NB4 (cell line): ENCODE data around the gene OPRM1.

ENCODE experiments used
- DNase-seq: peaks from one replicate; pipeline ENCODE4 v3.0.0; 2010; ENCODE audit warnings: low read depth
- H3K4me3 ChIP-seq: one replicate; pipeline ENCODE4 v1.5.1; 2011; ENCODE audit warnings: mild to moderate bottlenecking, low read depth, low read length, moderate library complexity
- CTCF ChIP-seq: IDR thresholded peaks from one replicate; pipeline ENCODE4 v1.5.1; 2012; ENCODE audit warnings: low read depth, low read length
- MAX ChIP-seq: IDR thresholded peaks from 2 replicates; pipeline ENCODE4 v1.6.1; 2011; ENCODE audit warnings: low read depth, low read length
- MYC ChIP-seq: IDR thresholded peaks from 2 replicates; pipeline ENCODE4 v1.6.1; 2011; ENCODE audit warnings: low read depth, low read length
- POLR2A ChIP-seq: IDR thresholded peaks from 2 replicates; pipeline ENCODE4 v1.6.1; 2011; ENCODE audit warnings: mild to moderate bottlenecking; ENCODE audit not compliant: insufficient read length; ENCODE audit errors: extremely low read depth

The OPRM1 gene

GRCh38 chr6:154243793-154244750 lies 205.0 kb downstream of the OPRM1 start:
- TF ChIP-seq CTCF (no peak), MYC (no peak), MAX (no peak)
- DNase-seq: no peak
- H3K4me3 ChIP-seq: no peak overlapping the region

- no peak for DNase-seq
- H3K4me3 ChIP-seq: no peak overlapping the region
- TF ChIP-seq POLR2A: no peak
- no peak for TF ChIP-seq MYC
- TF ChIP-seq CTCF: no peak
- no peak for TF ChIP-seq MAX
These were observed 206.5 kb downstream of the OPRM1 start for GRCh38 chr6:154245506-154245905.

- no peak for TF ChIP-seq CTCF
- TF ChIP-seq MAX: no peak
- TF ChIP-seq POLR2A: no peak
- no peak for TF ChIP-seq MYC
- no peak overlapping the region for H3K4me3 ChIP-seq
- no peak for DNase-seq
These were observed 207.7 kb downstream of the OPRM1 start for GRCh38 chr6:154246723-154247118.

GRCh38 chr6:154247119-154247861 lies 208.2 kb downstream of the OPRM1 start:
- peak overlapping the region; percentile 12 for H3K4me3 ChIP-seq
- peak; percentile 41 for DNase-seq
- TF ChIP-seq MYC (no peak), CTCF (no peak), POLR2A (no peak), MAX (no peak)

- no peak overlapping the region for H3K4me3 ChIP-seq
- peak; percentile 54 for DNase-seq
- TF ChIP-seq POLR2A (no peak), CTCF (no peak), MAX (no peak), MYC (no peak)
These were observed 210.7 kb downstream of the OPRM1 start for GRCh38 chr6:154249499-154250298.
